Measurements from ENCODE around the gene TSBP1.
"Not testable (repeated sequence)": the region's sequence is repeated elsewhere in the genome, so short reads cannot be mapped to it uniquely, and the experiment has no call there.

Gene TSBP1

DNA sequence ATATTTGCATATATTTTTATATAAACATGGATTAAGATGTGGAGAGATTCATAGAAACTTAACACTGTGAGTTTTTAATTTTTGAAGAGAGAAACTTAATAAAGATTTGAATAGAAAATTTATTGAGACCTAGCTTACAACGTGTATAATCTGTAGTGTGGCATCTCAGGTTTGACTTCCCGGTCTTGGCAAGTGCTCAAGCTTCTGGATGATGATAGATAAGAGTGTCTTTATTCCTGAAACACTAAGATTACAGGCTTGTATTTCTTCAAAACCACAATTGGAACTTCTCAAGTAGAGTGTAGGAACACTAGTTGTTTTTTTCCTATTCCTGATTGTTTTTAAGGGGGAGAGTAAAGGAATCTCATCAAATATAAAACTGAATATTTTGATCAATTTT is 83.3 kb downstream of the TSBP1 start:
- no peak for DNase-seq (ENCODE audit: low read depth)

GRCh38 chr6:32273801-32274577 is 97.7 kb downstream of the TSBP1 start:
- not testable (repeated sequence) for DNase-seq (ENCODE audit: low read depth)

GRCh38 chr6:32271429-32271828 is 100.3 kb downstream of the TSBP1 start:
- DNase-seq (ENCODE audit: low read depth): no peak

- DNase-seq (ENCODE audit: low read depth): not testable (repeated sequence)
These were observed 103.2 kb downstream of the TSBP1 start for GRCh38 chr6:32268459-32268858.

DNA sequence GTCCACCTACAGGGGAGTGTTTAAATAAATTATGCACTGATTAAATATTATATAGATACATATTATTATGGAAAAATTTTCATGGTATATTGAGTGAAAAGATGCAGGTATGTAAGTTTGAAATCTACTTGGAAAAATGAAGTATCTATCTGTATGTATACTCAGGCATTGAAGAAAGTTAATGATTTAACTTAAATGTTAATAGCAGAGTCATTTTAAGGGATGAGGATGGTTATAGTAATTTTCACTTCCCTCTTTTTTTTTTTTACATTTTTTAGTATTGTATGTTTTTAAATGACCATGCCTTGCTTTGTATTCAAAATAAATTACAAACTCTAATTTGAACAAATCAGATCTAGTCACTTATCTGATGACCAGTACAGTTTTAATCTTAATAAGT is 104.7 kb downstream of the TSBP1 start:
- DNase-seq (ENCODE audit: low read depth): no peak

DNA sequence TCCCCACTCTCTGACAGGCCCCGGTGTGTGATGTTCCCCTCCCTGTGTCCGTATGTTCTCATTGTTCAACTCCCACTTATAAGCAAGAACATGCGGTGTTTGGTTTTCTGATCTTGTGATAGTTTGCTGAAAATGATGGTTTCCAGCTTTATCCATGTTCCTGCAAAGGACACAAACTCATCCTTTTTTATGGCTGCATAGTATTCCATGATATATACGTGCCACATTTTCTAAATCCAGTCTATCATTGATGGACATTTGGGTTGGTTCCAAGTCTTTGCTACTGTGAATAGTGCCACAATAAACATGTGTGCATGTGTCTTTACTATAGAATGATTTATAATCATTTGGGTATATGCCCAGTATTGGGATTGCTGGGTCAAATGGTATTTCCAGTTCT is 114.4 kb downstream of the TSBP1 start:
- not testable (repeated sequence) for DNase-seq (ENCODE audit: low read depth)

- DNase-seq (ENCODE audit: low read depth): peak; percentile 67
These were observed 116.2 kb downstream of the TSBP1 start for GRCh38 chr6:32255199-32256153.

- DNase-seq (ENCODE audit: low read depth): no peak
These were observed 116.9 kb downstream of the TSBP1 start for GRCh38 chr6:32254761-32255198.

- DNase-seq (ENCODE audit: low read depth): no peak
These were observed 119.2 kb downstream of the TSBP1 start for GRCh38 chr6:32252331-32253009.

- no peak for DNase-seq (ENCODE audit: low read depth)
These were observed 122.4 kb downstream of the TSBP1 start for GRCh38 chr6:32249262-32249661.

DNA sequence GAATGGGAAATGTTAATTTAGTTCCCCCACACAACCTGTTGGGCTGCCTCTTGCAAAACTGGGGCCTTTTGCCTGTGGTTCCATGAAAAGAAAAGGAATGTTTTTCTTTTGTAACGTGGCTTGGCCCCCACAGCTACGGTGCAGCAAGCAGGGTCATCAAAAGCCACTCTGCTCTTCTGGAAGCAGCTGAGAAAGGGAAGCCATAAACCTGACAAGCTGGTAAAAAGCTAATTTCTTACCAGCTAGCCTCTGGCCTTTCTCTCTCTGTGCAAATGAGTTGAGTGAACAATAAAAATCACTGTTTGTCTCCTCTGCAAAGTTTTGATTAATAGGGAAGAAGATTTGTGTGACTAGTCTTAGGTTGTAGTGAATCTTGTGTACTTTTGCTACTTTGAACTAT is 124.3 kb downstream of the TSBP1 start:
- DNase-seq (ENCODE audit: low read depth): no peak

- peak; percentile 47 for DNase-seq (ENCODE audit: low read depth)
These were observed 126.7 kb downstream of the TSBP1 start for GRCh38 chr6:32244946-32245398.

GRCh38 chr6:32244270-32244669 is 127.4 kb downstream of the TSBP1 start:
- no peak for DNase-seq (ENCODE audit: low read depth)

Data from stimulated activated CD4-positive, alpha-beta T cell treated with anti-CD3 and anti-CD28 coated beads, Interleukin-2, amount 100 ng/mL, for 4 hours (primary cell).